Esophagus muscularis mucosa (tissue), 3 donors: ENCODE measurements around the gene GPR153.

Source experiments
- EP300 ChIP-seq: sonication (generic); formaldehyde crosslinking; IDR thresholded peaks from one replicate; pipeline ENCODE4 v1.6.1; 2017; ENCODE audit warnings: antibody characterized with exemption
- TF ChIP-seq, protein P1 (sequence below), 3 experiments: fragments of 200-600 bp in 2 of 3; fragments of 450-650 bp in 1 of 3; sonication (generic) in 2 of 3; IDR thresholded peaks; one replicate each; pipeline ENCODE4 v1.5.1; 2017 to 2019; ENCODE audit warnings: antibody characterized with exemption in 3 of 3, mild to moderate bottlenecking in 2 of 3, moderate library complexity in 1 of 3

DNA sequence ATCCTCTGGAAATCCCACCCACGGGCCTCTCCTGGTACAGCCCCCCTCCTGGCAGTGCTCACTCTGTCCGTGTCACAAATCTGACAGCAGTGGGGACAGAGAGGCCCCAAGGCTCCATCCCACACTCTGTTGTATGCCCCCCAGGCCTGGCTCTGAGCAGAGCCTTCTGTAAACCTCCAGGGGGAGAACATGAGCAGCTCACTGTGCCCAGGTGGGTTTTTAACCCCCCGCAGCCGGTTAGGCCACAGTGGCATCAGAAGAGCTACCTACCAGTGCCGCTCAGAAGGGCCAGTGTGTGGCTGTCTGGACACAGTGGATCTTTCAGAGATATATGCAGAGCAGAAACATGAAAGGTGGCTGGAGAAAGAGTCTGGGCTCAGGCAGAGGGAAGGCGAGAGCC is 12.0 kb upstream of the GPR153 start:
- TF ChIP-seq, protein P1, sequence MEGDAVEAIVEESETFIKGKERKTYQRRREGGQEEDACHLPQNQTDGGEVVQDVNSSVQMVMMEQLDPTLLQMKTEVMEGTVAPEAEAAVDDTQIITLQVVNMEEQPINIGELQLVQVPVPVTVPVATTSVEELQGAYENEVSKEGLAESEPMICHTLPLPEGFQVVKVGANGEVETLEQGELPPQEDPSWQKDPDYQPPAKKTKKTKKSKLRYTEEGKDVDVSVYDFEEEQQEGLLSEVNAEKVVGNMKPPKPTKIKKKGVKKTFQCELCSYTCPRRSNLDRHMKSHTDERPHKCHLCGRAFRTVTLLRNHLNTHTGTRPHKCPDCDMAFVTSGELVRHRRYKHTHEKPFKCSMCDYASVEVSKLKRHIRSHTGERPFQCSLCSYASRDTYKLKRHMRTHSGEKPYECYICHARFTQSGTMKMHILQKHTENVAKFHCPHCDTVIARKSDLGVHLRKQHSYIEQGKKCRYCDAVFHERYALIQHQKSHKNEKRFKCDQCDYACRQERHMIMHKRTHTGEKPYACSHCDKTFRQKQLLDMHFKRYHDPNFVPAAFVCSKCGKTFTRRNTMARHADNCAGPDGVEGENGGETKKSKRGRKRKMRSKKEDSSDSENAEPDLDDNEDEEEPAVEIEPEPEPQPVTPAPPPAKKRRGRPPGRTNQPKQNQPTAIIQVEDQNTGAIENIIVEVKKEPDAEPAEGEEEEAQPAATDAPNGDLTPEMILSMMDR (IDR thresholded peaks at IDR 0.05), result no peak
- no peak for TF ChIP-seq EP300
